IMR-90 (cell line): ENCODE results near the gene CDH23. TPM values are rescaled to one million over a fixed set of nuclear protein-coding genes. Genes with fewer than 3 reads are reported as not detected.

Source experiments
- ATAC-seq: fragments of 200-7000 bp; cut with Tn5 transposase; 2 replicates; pipeline ENCODE4 v1.9.1; 2020; ENCODE audit warnings: low read depth, mild to moderate bottlenecking, moderate library complexity
- BruUV-seq: library from RNA; stranded (reverse); fragments of 400-500 nt; replicated peaks from 2 replicates; lab custom pipeline; 2021; lab: Mats Ljungman, UMichigan
- CTCF ChIA-PET: fragments of 300-600 bp; formaldehyde crosslinking; extraction: SDS; loops from one replicate; lab custom pipeline; 2021; ENCODE audit warnings: antibody characterized with exemption; lab: Yijun Ruan, JAX
- POLR2A ChIA-PET: fragments of 300-600 bp; sonication (Branson Sonifier 250); formaldehyde crosslinking; loops from one replicate; lab custom pipeline; 2022; ENCODE audit warnings: antibody characterized with exemption; ENCODE audit not compliant: unreplicated experiment; lab: Charles Lee
- DNase-seq: peaks from one replicate; pipeline ENCODE4 v3.0.0; 2013
- H2AFZ ChIP-seq: replicated peaks from 2 replicates; pipeline ENCODE3; 2013; ENCODE audit warnings: low read length, mild to moderate bottlenecking; ENCODE audit not compliant: poor library complexity
- H2AK5ac ChIP-seq: 2 replicates; pipeline ENCODE4 v1.6.1; 2013; ENCODE audit warnings: low read depth, low read length, inconsistent platforms
- H2AK9ac ChIP-seq: replicated peaks from 2 replicates; pipeline ENCODE3; 2013; ENCODE audit warnings: mild to moderate bottlenecking, low read depth, low read length, moderate library complexity; ENCODE audit not compliant: poor library complexity
- H2BK120ac ChIP-seq: 2 replicates; pipeline ENCODE4 v1.6.1; 2013; ENCODE audit warnings: low read depth, low read length, inconsistent platforms
- H2BK15ac ChIP-seq: 3 replicates; pipeline ENCODE4 v1.6.1; 2013; ENCODE audit warnings: low read depth, low read length, inconsistent platforms
- H2BK20ac ChIP-seq: 2 replicates; pipeline ENCODE4 v1.6.1; 2013; ENCODE audit warnings: low read depth, mild to moderate bottlenecking, inconsistent platforms, low read length, moderate library complexity
- H2BK5ac ChIP-seq: 2 replicates; pipeline ENCODE4 v1.6.1; 2013; ENCODE audit warnings: mild to moderate bottlenecking, low read depth, low read length, inconsistent platforms; ENCODE audit not compliant: poor library complexity, severe bottlenecking
- H3K14ac ChIP-seq: replicated peaks from 2 replicates; pipeline ENCODE4 v1.6.1; 2013; ENCODE audit warnings: low read depth, low read length, inconsistent platforms
- H3K18ac ChIP-seq: 2 replicates; pipeline ENCODE4 v1.6.1; 2013; ENCODE audit warnings: low read depth, low read length, control low read depth
- H3K23ac ChIP-seq: 2 replicates; pipeline ENCODE4 v1.6.1; 2013; ENCODE audit warnings: low read depth, low read length, inconsistent platforms
- H3K27ac ChIP-seq: 2 replicates; pipeline ENCODE4 v1.5.1; 2013; ENCODE audit warnings: mild to moderate bottlenecking, control low read depth, low read length; ENCODE audit not compliant: insufficient read depth
- H3K27me3 ChIP-seq: 2 replicates; pipeline ENCODE4 v1.6.1; 2013; ENCODE audit warnings: low read length; ENCODE audit not compliant: control insufficient read depth, insufficient read depth
- H3K36me3 ChIP-seq: 2 replicates; pipeline ENCODE4 v1.6.1; 2013; ENCODE audit warnings: low read length, mixed read lengths; ENCODE audit not compliant: control insufficient read depth, insufficient read depth
- H3K4ac ChIP-seq: 2 replicates; pipeline ENCODE4 v1.6.1; 2013; ENCODE audit warnings: low read depth, low read length, inconsistent platforms
- H3K4me1 ChIP-seq: 2 replicates; pipeline ENCODE4 v1.6.1; 2013; ENCODE audit warnings: low read length, mixed read lengths; ENCODE audit not compliant: control insufficient read depth, insufficient read depth
- H3K4me2 ChIP-seq: 2 replicates; pipeline ENCODE4 v1.6.1; 2013; ENCODE audit warnings: low read depth, mild to moderate bottlenecking, control low read depth, low read length, moderate library complexity
- H3K4me3 ChIP-seq: 2 replicates; pipeline ENCODE4 v1.5.1; 2013; ENCODE audit warnings: low read depth, mild to moderate bottlenecking, control low read depth, low read length, moderate library complexity; ENCODE audit not compliant: insufficient read depth
- H3K56ac ChIP-seq: 2 replicates; pipeline ENCODE4 v1.6.1; 2013; ENCODE audit warnings: low read length, inconsistent platforms; ENCODE audit not compliant: insufficient read depth; ENCODE audit errors: extremely low read depth
- H3K79me1 ChIP-seq, 2 experiments: 2 replicates each; pipeline ENCODE4 v1.6.1; 2013; ENCODE audit warnings: low read length in 2 of 2, inconsistent platforms in 1 of 2, low read depth in 1 of 2
- H3K9ac ChIP-seq: 2 replicates; pipeline ENCODE4 v1.6.1; 2013; ENCODE audit warnings: low read depth, low read length, control low read depth
- H3K9me1 ChIP-seq: 2 replicates; pipeline ENCODE4 v1.6.1; 2013; ENCODE audit warnings: low read length, inconsistent platforms; ENCODE audit not compliant: insufficient read depth
- H3K9me3 ChIP-seq: 2 replicates; pipeline ENCODE4 v1.6.1; 2013; ENCODE audit warnings: low read length; ENCODE audit not compliant: control insufficient read depth, insufficient read depth
- H4K20me1 ChIP-seq: 2 replicates; pipeline ENCODE4 v1.6.1; 2013; ENCODE audit warnings: low read length, inconsistent platforms; ENCODE audit not compliant: insufficient read depth
- H4K5ac ChIP-seq: 2 replicates; pipeline ENCODE4 v1.6.1; 2013; ENCODE audit warnings: mild to moderate bottlenecking, low read depth, low read length, control low read depth
- H4K8ac ChIP-seq, 2 experiments: 2 replicates each; pipeline ENCODE4 v1.6.1; 2013; ENCODE audit warnings: low read depth in 2 of 2, low read length in 2 of 2, control low read depth in 1 of 2, inconsistent platforms in 1 of 2
- H4K91ac ChIP-seq: 2 replicates; pipeline ENCODE4 v1.6.1; 2013; ENCODE audit warnings: low read depth, low read length, inconsistent platforms; ENCODE audit not compliant: insufficient read depth
- CEBPB ChIP-seq: IDR thresholded peaks from 2 replicates; pipeline ENCODE4 v1.6.1; 2012; ENCODE audit warnings: low read depth, low read length, improper control_type of control experiment
- CHD1 ChIP-seq: IDR thresholded peaks from 2 replicates; pipeline ENCODE4 v1.6.1; 2012; ENCODE audit warnings: low read depth, low read length, improper control_type of control experiment
- MAZ ChIP-seq: IDR thresholded peaks from 2 replicates; pipeline ENCODE4 v1.6.1; 2012; ENCODE audit warnings: low read depth, mild to moderate bottlenecking, low read length, improper control_type of control experiment, moderate library complexity, borderline replicate concordance
- MXI1 ChIP-seq: IDR thresholded peaks from 2 replicates; pipeline ENCODE4 v1.6.1; 2012; ENCODE audit warnings: low read depth, mild to moderate bottlenecking, low read length, moderate library complexity, borderline replicate concordance
- NFE2L2 ChIP-seq: fragments of 150-350 bp; IDR thresholded peaks from 2 replicates; pipeline ENCODE4 v1.6.1; 2016; ENCODE audit warnings: low read depth, mild to moderate bottlenecking, low read length
- RAD21 ChIP-seq: IDR thresholded peaks from 2 replicates; pipeline ENCODE4 v1.6.1; 2012; ENCODE audit warnings: low read length, improper control_type of control experiment
- RCOR1 ChIP-seq: IDR thresholded peaks from 2 replicates; pipeline ENCODE4 v1.6.1; 2012; ENCODE audit warnings: mild to moderate bottlenecking, low read length, improper control_type of control experiment; ENCODE audit not compliant: insufficient replicate concordance
- SMC3 ChIP-seq: fragments of 150-350 bp; IDR thresholded peaks from 2 replicates; pipeline ENCODE4 v1.6.1; 2016; ENCODE audit warnings: low read depth, mild to moderate bottlenecking, antibody characterized with exemption, low read length, moderate library complexity
- WGBS, 2 experiments: methylation state at CpG; one replicate each; pipeline versions ENCODE4 v1.1.5 to v1.1.7; 2013; ENCODE audit warnings: missing lambda C conversion rate in 2 of 2; ENCODE audit not compliant: insufficient read length in 1 of 2; ENCODE audit errors: extremely low coverage in 2 of 2; 5-methylcytosine and 5-hydroxymethylcytosine counted together
- dilution Hi-C: fragments of 300-500 bp; cut with HindIII; formaldehyde crosslinking; loops from one replicate; pipeline ENCODE4 v1.14.3; 2018; ENCODE audit warnings: low sequenced_read_pairs; ENCODE audit not compliant: unreplicated experiment
- in situ Hi-C: fragments of 300-500 bp; cut with MboI; formaldehyde crosslinking; loops from 3 replicates; pipeline ENCODE4 v1.14.3; 2019; ENCODE audit warnings: low sequenced_read_pairs, inconsistent platforms, mixed read lengths
- intact Hi-C: fragments of 100-400 bp; cut with micrococcal nuclease; formaldehyde crosslinking; loops from 2 replicates; pipeline ENCODE4 v1.10.0; 2022
- polyA plus RNA-seq, 3 experiments: library from polyadenylated mRNA; depleted of rRNA; stranded (reverse); fragments of >200 nt; gene quantifications; 2 replicates each; pipeline ENCODE4 v1.2.3, GENCODE V29; 2012; ENCODE audit warnings: low replicate concordance in 1 of 3
- total RNA-seq: library from RNA; depleted of rRNA; stranded (reverse); fragments of >200 nt; gene quantifications from 2 replicates; pipeline ENCODE4 v1.2.3, GENCODE V29; 2012
- TF ChIP-seq, protein P1 (sequence below): fragments of 150-350 bp; IDR thresholded peaks from 2 replicates; pipeline ENCODE4 v1.6.1; 2017; ENCODE audit warnings: mild to moderate bottlenecking, antibody characterized with exemption, low read length, low read depth
- TF ChIP-seq, protein P2 (sequence below): fragments of 150-350 bp; IDR thresholded peaks from 2 replicates; pipeline ENCODE4 v1.6.1; 2016; ENCODE audit warnings: low read depth, mild to moderate bottlenecking, low read length, moderate library complexity, borderline replicate concordance

CDH23 gene
- total and polyA plus RNA-seq, 2 of the 4 experiments (the other 2 are of a cell fraction): under 0.01 to 0.03 TPM

GRCh38 chr10:71569775-71570588 lies 173.3 kb downstream of the CDH23 start (continued):
- peak; percentile 62 for TF ChIP-seq SMC3

DNA sequence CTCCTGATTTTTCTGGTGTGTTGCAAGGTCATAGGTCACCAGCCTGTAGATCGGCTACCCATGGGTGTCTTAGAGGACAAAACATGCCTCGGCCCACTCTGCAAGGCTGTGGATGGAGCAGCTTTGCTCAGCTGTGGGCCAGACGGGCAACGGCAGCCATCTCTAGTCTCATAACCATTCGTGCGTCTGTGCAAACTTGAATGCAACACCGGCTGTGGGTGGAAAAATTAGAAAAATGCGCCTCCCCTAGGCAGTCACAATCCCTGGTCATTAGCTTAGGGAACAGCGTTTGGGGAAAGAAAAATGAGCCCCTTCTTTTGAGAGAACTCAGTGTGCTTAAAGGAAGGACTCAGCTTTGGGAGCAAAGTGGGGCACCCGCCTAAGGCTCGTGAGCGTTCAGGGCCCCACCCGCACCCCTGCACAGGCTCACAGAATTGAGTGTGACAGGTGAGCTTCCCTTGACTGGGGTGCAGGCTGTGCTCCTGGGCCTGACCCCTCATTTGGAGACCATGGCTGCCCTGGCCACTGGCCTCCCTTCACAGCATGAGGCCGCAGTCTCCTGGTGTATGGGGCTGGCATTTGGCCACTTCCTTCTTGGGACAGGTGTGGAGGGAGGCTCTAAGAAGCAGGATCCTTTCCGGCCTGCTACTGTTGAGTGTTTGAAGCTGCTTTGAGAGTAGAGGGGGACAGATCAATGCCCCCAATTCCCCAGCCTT lies 174.9 kb downstream of the CDH23 start:
- no peak overlapping the region for H3K18ac ChIP-seq
- peaks cover 34% of the 10 kb centered on the region for H3K27me3 ChIP-seq
- H4K5ac ChIP-seq: no peak overlapping the region
- H3K36me3 ChIP-seq: no peaks in the 10 kb centered on the region
- no peak overlapping the region for H3K4me2 ChIP-seq
- no peak overlapping the region for H2BK5ac ChIP-seq
- H3K56ac ChIP-seq: no peak overlapping the region
- no peak overlapping the region for H2BK20ac ChIP-seq
- H2BK15ac ChIP-seq: no peak overlapping the region
- H3K9ac ChIP-seq: no peak overlapping the region
- no peak overlapping the region for H2AK9ac ChIP-seq
- no TSS peak for BruUV-seq
- no peak overlapping the region for H3K4me3 ChIP-seq
- H3K9me1 ChIP-seq: no peaks in the 10 kb centered on the region
- H3K79me1 ChIP-seq: no peaks in the 10 kb centered on the region
- no peaks in the 10 kb centered on the region for H4K20me1 ChIP-seq
- in situ Hi-C loops: loop anchor here (5.0 kb wide), 1 partner anchor 259 kb away; no protein-coding TSS in a partner anchor
- H3K9me3 ChIP-seq: no peaks in the 10 kb centered on the region
- H4K8ac ChIP-seq: no peak overlapping the region
- dilution Hi-C loops: no loop called here
- H2AFZ ChIP-seq: no peak overlapping the region
- POLR2A ChIA-PET: no interaction called here
- WGBS, 2 experiments: 60% methylated on average over 3 of the region's 15 CpGs; no CpG with 5 or more reads in 1 of the 2 experiments
- no peak overlapping the region for H3K4ac ChIP-seq
- ATAC-seq: no peak
- no peak overlapping the region for H4K91ac ChIP-seq
- no peak overlapping the region for H3K27ac ChIP-seq
- CTCF ChIA-PET: no interaction called here
- DNase-seq: no peak
- H3K14ac ChIP-seq: no peak overlapping the region
- H2BK120ac ChIP-seq: no peak overlapping the region
- H3K4me1 ChIP-seq: no peaks in the 10 kb centered on the region
- intact Hi-C loops: no loop called here
- no peak overlapping the region for H2AK5ac ChIP-seq
- no peak overlapping the region for H3K23ac ChIP-seq
- TF ChIP-seq RCOR1 (no peak), NFE2L2 (no peak), RAD21 (no peak), CHD1 (no peak), SMC3 (no peak), CEBPB (no peak), MAZ (no peak), MXI1 (no peak)
- TF ChIP-seq, protein P1, sequence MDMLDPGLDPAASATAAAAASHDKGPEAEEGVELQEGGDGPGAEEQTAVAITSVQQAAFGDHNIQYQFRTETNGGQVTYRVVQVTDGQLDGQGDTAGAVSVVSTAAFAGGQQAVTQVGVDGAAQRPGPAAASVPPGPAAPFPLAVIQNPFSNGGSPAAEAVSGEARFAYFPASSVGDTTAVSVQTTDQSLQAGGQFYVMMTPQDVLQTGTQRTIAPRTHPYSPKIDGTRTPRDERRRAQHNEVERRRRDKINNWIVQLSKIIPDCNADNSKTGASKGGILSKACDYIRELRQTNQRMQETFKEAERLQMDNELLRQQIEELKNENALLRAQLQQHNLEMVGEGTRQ: no peak
- TF ChIP-seq, protein P2, sequence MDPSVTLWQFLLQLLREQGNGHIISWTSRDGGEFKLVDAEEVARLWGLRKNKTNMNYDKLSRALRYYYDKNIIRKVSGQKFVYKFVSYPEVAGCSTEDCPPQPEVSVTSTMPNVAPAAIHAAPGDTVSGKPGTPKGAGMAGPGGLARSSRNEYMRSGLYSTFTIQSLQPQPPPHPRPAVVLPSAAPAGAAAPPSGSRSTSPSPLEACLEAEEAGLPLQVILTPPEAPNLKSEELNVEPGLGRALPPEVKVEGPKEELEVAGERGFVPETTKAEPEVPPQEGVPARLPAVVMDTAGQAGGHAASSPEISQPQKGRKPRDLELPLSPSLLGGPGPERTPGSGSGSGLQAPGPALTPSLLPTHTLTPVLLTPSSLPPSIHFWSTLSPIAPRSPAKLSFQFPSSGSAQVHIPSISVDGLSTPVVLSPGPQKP: no peak
